B cell (primary cell): ENCODE results near the gene TLE6.

Source experiments
- EZH2 ChIP-seq: IDR thresholded peaks from 2 replicates; pipeline ENCODE4 v1.6.1; 2012; ENCODE audit warnings: borderline replicate concordance, low read depth, mild to moderate bottlenecking, moderate library complexity, low read length; ENCODE audit not compliant: insufficient read depth, poor library complexity, severe bottlenecking
- TF ChIP-seq, protein P1 (sequence below): fragments of 200-600 bp; IDR thresholded peaks from one replicate; pipeline ENCODE4 v1.8.0; 2022; ENCODE audit warnings: antibody characterized with exemption, mild to moderate bottlenecking

DNA sequence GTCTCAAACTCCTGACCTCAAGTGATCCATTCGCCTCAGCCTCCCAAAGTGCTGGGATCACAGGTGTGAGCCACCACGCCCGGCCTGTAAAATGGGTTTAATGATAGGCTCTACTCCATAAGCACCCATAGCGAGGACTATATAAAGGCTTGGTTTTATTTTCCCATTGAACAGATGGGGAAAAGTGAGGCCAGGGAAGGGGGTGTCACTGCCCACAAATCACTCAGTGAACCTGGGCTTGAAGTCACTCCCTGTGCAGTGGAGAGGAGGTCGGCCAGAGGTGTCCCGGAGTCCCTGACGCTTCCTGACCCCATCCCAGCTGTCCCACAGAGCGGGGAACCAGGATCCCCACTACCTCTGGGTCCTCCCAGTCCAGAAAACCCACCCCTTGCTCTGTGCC, 36.8 kb downstream of the TLE6 start:
- TF ChIP-seq, protein P1, sequence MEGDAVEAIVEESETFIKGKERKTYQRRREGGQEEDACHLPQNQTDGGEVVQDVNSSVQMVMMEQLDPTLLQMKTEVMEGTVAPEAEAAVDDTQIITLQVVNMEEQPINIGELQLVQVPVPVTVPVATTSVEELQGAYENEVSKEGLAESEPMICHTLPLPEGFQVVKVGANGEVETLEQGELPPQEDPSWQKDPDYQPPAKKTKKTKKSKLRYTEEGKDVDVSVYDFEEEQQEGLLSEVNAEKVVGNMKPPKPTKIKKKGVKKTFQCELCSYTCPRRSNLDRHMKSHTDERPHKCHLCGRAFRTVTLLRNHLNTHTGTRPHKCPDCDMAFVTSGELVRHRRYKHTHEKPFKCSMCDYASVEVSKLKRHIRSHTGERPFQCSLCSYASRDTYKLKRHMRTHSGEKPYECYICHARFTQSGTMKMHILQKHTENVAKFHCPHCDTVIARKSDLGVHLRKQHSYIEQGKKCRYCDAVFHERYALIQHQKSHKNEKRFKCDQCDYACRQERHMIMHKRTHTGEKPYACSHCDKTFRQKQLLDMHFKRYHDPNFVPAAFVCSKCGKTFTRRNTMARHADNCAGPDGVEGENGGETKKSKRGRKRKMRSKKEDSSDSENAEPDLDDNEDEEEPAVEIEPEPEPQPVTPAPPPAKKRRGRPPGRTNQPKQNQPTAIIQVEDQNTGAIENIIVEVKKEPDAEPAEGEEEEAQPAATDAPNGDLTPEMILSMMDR: no peak
- no peak for TF ChIP-seq EZH2
